ENCODE measurements around the gene PAPSS1.

DNA sequence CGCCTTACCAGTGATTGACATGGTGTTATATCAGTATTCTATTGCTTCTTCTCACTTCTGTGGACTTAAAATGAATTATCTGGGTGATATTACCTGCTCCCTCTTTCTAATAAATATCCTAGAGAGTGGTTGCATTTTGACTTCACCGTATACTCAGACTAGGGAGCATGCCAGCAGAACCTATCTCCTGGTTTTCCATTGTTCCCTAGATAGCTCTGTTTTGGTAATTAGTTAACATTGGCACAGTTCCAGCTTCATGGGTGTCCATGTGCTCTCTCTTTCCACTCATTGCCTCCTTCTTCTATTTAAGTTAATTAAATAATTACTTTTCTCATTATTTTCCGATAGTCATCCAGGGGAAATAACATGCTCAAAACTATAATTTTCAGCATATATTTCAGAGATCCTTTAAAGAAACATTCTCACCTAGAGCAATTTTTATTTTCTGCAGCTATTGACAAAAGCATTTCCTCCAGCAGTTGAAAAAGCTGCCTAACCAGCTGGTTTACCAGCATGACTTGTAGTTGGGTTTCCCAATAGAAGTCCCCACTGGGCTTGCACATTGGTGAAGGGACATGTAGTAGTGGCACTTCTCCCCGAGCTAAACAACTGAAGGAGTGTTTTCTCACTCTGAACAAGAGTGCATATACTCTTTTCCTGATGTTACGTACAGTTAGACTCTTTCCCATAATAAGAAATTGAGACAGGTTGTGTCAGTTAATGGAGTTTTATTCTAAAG is 27.9 kb upstream of the PAPSS1 start:
- TF ChIP-seq YY1 (IDR thresholded peaks at IDR 0.05; ENCODE audit: insufficient read depth, insufficient read length) (no peak), SUZ12 (IDR thresholded peaks at IDR 0.05; ENCODE audit: extremely low read depth, insufficient read depth, insufficient read length) (no peak)
